ENCODE results near the gene FCN1. TPM values are rescaled to one million over a fixed set of nuclear protein-coding genes. Genes with fewer than 3 reads are reported as not detected.

FCN1 gene
- total and polyA plus RNA-seq, 10 of the 15 experiments (the other 5 are each of a cell fraction or from before 2014, with no cell fraction given), result 0.08 TPM; not detected in 9

- TF ChIP-seq, protein P1, sequence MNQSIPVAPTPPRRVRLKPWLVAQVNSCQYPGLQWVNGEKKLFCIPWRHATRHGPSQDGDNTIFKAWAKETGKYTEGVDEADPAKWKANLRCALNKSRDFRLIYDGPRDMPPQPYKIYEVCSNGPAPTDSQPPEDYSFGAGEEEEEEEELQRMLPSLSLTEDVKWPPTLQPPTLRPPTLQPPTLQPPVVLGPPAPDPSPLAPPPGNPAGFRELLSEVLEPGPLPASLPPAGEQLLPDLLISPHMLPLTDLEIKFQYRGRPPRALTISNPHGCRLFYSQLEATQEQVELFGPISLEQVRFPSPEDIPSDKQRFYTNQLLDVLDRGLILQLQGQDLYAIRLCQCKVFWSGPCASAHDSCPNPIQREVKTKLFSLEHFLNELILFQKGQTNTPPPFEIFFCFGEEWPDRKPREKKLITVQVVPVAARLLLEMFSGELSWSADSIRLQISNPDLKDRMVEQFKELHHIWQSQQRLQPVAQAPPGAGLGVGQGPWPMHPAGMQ (IDR thresholded peaks at IDR 0.05; ENCODE audit: borderline replicate concordance), result no peak
- TF ChIP-seq YY1 (IDR thresholded peaks at IDR 0.05; ENCODE audit: low read depth, low read length) (0 out of 2 replicates have a peak, but pooled peaks have one; percentile 3), TBL1XR1 (IDR thresholded peaks at IDR 0.05; ENCODE audit: low read depth, low read length) (no peak), SPI1 (IDR thresholded peaks at IDR 0.05; ENCODE audit: borderline replicate concordance, insufficient read depth, low read depth, low read length) (peak; percentile 71), SUZ12 (IDR thresholded peaks at IDR 0.05; ENCODE audit: unreplicated experiment) (no peak), MAX (IDR thresholded peaks at IDR 0.05; ENCODE audit: low read depth, low read length) (no peak), SMC3 (IDR thresholded peaks at IDR 0.05; ENCODE audit: borderline replicate concordance, low read length) (no peak)
- TF ChIP-seq, protein P2, sequence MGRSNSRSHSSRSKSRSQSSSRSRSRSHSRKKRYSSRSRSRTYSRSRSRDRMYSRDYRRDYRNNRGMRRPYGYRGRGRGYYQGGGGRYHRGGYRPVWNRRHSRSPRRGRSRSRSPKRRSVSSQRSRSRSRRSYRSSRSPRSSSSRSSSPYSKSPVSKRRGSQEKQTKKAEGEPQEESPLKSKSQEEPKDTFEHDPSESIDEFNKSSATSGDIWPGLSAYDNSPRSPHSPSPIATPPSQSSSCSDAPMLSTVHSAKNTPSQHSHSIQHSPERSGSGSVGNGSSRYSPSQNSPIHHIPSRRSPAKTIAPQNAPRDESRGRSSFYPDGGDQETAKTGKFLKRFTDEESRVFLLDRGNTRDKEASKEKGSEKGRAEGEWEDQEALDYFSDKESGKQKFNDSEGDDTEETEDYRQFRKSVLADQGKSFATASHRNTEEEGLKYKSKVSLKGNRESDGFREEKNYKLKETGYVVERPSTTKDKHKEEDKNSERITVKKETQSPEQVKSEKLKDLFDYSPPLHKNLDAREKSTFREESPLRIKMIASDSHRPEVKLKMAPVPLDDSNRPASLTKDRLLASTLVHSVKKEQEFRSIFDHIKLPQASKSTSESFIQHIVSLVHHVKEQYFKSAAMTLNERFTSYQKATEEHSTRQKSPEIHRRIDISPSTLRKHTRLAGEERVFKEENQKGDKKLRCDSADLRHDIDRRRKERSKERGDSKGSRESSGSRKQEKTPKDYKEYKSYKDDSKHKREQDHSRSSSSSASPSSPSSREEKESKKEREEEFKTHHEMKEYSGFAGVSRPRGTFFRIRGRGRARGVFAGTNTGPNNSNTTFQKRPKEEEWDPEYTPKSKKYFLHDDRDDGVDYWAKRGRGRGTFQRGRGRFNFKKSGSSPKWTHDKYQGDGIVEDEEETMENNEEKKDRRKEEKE (IDR thresholded peaks at IDR 0.05), result no peak
- TF ChIP-seq, protein P3, sequence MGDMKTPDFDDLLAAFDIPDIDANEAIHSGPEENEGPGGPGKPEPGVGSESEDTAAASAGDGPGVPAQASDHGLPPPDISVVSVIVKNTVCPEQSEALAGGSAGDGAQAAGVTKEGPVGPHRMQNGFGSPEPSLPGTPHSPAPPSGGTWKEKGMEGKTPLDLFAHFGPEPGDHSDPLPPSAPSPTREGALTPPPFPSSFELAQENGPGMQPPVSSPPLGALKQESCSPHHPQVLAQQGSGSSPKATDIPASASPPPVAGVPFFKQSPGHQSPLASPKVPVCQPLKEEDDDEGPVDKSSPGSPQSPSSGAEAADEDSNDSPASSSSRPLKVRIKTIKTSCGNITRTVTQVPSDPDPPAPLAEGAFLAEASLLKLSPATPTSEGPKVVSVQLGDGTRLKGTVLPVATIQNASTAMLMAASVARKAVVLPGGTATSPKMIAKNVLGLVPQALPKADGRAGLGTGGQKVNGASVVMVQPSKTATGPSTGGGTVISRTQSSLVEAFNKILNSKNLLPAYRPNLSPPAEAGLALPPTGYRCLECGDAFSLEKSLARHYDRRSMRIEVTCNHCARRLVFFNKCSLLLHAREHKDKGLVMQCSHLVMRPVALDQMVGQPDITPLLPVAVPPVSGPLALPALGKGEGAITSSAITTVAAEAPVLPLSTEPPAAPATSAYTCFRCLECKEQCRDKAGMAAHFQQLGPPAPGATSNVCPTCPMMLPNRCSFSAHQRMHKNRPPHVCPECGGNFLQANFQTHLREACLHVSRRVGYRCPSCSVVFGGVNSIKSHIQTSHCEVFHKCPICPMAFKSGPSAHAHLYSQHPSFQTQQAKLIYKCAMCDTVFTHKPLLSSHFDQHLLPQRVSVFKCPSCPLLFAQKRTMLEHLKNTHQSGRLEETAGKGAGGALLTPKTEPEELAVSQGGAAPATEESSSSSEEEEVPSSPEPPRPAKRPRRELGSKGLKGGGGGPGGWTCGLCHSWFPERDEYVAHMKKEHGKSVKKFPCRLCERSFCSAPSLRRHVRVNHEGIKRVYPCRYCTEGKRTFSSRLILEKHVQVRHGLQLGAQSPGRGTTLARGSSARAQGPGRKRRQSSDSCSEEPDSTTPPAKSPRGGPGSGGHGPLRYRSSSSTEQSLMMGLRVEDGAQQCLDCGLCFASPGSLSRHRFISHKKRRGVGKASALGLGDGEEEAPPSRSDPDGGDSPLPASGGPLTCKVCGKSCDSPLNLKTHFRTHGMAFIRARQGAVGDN (IDR thresholded peaks at IDR 0.05), result peak; percentile 58
These were observed 7.3 kb upstream of the FCN1 start (continued) for GRCh38 chr9:134925011-134925511.

All from GM12878 (cell line).